Thyroid gland (tissue), 4 donors: Measurements from ENCODE around the gene OXSR1. TPM values are rescaled to one million over a fixed set of nuclear protein-coding genes. Genes with fewer than 3 reads are reported as not detected.

ENCODE experiments used
- DNase-seq, 2 donors: peaks; one replicate each; pipeline ENCODE4 v3.0.0-alpha.2; 2019
- H3K27ac ChIP-seq, 3 donors: fragments of 200-600 bp; sonication (generic); 1 replicate in 2 of 3; 2 replicates in 1 of 3; pipeline ENCODE4 v1.5.1; 2016 to 2019; ENCODE audit warnings: mild to moderate bottlenecking in 1 of 3, moderate library complexity in 1 of 3
- H3K27me3 ChIP-seq: fragments of 200-600 bp; sonication (generic); one replicate; pipeline ENCODE4 v1.5.1; 2019
- H3K36me3 ChIP-seq, 2 donors: fragments of 200-600 bp; sonication (generic); one replicate each; pipeline ENCODE4 v1.5.1; 2016 to 2019
- H3K4me1 ChIP-seq, 2 donors: fragments of 200-600 bp; sonication (generic); one replicate each; pipeline ENCODE4 v1.5.1; 2017 to 2019
- H3K4me3 ChIP-seq, 3 donors: fragments of 200-600 bp; sonication (generic); replicated peaks in 1 of 3; 1 replicate in 2 of 3; 2 replicates in 1 of 3; pipeline ENCODE4 v1.5.1; 2016; ENCODE audit warnings: mild to moderate bottlenecking in 1 of 3
- H3K9me3 ChIP-seq: fragments of 200-600 bp; sonication (generic); one replicate; pipeline ENCODE4 v1.5.1; 2017
- POLR2A ChIP-seq, 2 donors: fragments of 450-650 bp; IDR thresholded peaks; one replicate each; pipeline ENCODE4 v1.6.1; 2017; ENCODE audit warnings: antibody characterized with exemption in 2 of 2, mild to moderate bottlenecking in 2 of 2, moderate library complexity in 1 of 2
- WGBS, 2 donors: methylation state at CpG; one replicate each; pipeline ENCODE4 v1.1.5; 2017; 5-methylcytosine and 5-hydroxymethylcytosine counted together
- intact Hi-C: fragments of 100-400 bp; cut with DNase I; formaldehyde crosslinking; loops from one replicate; pipeline ENCODE4 v1.15.1; 2023
- total RNA-seq, 4 donors: library from RNA; depleted of rRNA; stranded (reverse); fragments of >200 nt; gene quantifications; one replicate each; pipeline ENCODE4 v1.2.3, GENCODE V29; 2016
- TF ChIP-seq, protein P1 (sequence below), 6 experiments: fragments of 200-600 bp in 3 of 6; fragments of 450-650 bp in 3 of 6; sonication (generic) in 3 of 6; IDR thresholded peaks; one replicate each; pipeline ENCODE4 v1.5.1; 2016 to 2019; ENCODE audit warnings: antibody characterized with exemption in 6 of 6, mild to moderate bottlenecking in 2 of 6, inconsistent platforms in 1 of 6, moderate library complexity in 1 of 6

The OXSR1 gene
- total RNA-seq, 4 donors from 2014 or later, result 32.0 to 40.5 (median 37.9) TPM

GRCh38 chr3:38149708-38150107 lies 15.6 kb upstream of the OXSR1 start:
- no peaks in the 10 kb centered on the region for H3K36me3 ChIP-seq
- intact Hi-C loops, result no loop called here
- peaks cover 0 to 2% of the 10 kb centered on the region in 2 donors for H3K4me1 ChIP-seq
- 70 to 82% methylated on average over 3 of the region's 3 CpGs for WGBS, 2 donors
- DNase-seq, result no peak
- no peak overlapping the region for H3K4me3 ChIP-seq
- H3K27ac ChIP-seq, result no peak overlapping the region
- H3K9me3 ChIP-seq, result no peaks in the 10 kb centered on the region
- no peaks in the 10 kb centered on the region for H3K27me3 ChIP-seq
- TF ChIP-seq, protein P1, sequence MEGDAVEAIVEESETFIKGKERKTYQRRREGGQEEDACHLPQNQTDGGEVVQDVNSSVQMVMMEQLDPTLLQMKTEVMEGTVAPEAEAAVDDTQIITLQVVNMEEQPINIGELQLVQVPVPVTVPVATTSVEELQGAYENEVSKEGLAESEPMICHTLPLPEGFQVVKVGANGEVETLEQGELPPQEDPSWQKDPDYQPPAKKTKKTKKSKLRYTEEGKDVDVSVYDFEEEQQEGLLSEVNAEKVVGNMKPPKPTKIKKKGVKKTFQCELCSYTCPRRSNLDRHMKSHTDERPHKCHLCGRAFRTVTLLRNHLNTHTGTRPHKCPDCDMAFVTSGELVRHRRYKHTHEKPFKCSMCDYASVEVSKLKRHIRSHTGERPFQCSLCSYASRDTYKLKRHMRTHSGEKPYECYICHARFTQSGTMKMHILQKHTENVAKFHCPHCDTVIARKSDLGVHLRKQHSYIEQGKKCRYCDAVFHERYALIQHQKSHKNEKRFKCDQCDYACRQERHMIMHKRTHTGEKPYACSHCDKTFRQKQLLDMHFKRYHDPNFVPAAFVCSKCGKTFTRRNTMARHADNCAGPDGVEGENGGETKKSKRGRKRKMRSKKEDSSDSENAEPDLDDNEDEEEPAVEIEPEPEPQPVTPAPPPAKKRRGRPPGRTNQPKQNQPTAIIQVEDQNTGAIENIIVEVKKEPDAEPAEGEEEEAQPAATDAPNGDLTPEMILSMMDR (IDR thresholded peaks at IDR 0.05), result no peak
- no peak for TF ChIP-seq POLR2A (IDR thresholded peaks at IDR 0.05)

GRCh38 chr3:38150780-38151528 lies 14.4 kb upstream of the OXSR1 start:
- no peaks in the 10 kb centered on the region for H3K9me3 ChIP-seq
- H3K36me3 ChIP-seq, result no peaks in the 10 kb centered on the region
- TF ChIP-seq POLR2A (IDR thresholded peaks at IDR 0.05), result no peak
- TF ChIP-seq, protein P1 (IDR thresholded peaks at IDR 0.05), result no peak
- no peak overlapping the region for H3K4me3 ChIP-seq
- no peaks in the 10 kb centered on the region for H3K27me3 ChIP-seq
- DNase-seq, result no peak
- H3K4me1 ChIP-seq, result peaks cover 0 to 7% of the 10 kb centered on the region in 2 donors
- H3K27ac ChIP-seq, result no peak overlapping the region
- WGBS, 2 donors, result 79 to 85% methylated on average over 3 of the region's 3 CpGs
- intact Hi-C loops, result no loop called here

DNA sequence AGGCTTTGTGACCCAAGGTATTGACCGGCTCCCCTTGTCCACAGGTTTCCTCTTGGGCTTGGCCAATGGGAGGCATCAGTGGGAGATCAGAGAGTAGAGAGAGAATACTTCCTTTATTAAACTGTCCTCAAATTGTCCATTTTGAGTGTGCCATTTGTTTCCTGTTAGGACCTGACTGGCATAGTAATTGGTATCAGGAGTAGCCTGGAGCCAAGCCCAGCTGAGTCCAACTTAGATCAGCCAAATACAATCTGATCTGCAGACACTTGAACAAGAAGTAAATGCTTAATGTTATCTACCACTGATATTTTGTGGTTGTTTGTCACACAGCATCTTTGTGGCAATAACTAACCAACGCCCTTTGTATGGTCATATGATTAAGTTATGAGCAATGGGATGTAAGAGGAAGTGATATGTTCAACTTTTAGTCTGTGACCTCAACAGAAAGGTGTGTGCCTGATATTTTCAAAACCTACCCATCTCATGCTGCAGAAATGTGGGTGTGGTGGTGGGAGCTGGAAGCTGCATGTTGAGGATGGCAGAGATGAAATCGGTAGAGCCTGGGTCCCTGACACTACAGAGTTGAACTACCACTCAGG lies 13.6 kb upstream of the OXSR1 start:
- peaks cover 0 to 7% of the 10 kb centered on the region in 2 donors for H3K4me1 ChIP-seq
- no peaks in the 10 kb centered on the region for H3K36me3 ChIP-seq
- no peak overlapping the region for H3K27ac ChIP-seq
- H3K9me3 ChIP-seq, result no peaks in the 10 kb centered on the region
- no peaks in the 10 kb centered on the region for H3K27me3 ChIP-seq
- 88 to 89% methylated on average over 3 of the region's 3 CpGs for WGBS, 2 donors
- no peak for TF ChIP-seq POLR2A (IDR thresholded peaks at IDR 0.05)
- TF ChIP-seq, protein P1 (IDR thresholded peaks at IDR 0.05), result no peak
- H3K4me3 ChIP-seq, result no peak overlapping the region
- intact Hi-C loops, result no loop called here
- DNase-seq, result no peak

DNA sequence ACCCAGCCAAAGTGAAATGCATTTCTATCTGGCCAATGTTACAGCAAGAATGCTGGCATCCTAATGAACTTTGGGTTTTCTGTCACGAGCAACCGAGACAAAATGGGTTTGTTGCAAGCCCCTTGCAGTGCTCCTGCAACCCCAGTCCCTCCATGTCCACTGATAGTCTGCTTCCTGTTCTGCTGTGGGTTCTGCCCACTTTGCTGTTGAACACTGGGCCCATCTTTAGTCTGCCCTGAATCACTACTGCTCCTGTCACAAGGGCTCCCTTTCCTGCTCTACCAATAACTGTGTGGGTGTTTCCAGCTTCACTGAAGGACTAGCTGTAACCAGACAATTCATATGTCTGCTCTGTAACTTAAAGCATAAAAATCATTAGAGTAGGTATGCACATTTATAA lies 12.7 kb upstream of the OXSR1 start:
- H3K27ac ChIP-seq, result no peak overlapping the region

More for the DNA sequence above, 12.7 kb upstream of the OXSR1 start:
- no peak for DNase-seq
- Histone ChIP-seq H3K36me3 (no peaks in the 10 kb centered on the region), H3K4me1 (peaks cover 0 to 10% of the 10 kb centered on the region in 2 donors), H3K9me3 (no peaks in the 10 kb centered on the region), H3K27me3 (no peaks in the 10 kb centered on the region), H3K4me3 (no peak overlapping the region)
- intact Hi-C loops, result no loop called here
- TF ChIP-seq POLR2A (IDR thresholded peaks at IDR 0.05), result no peak
- TF ChIP-seq, protein P1 (IDR thresholded peaks at IDR 0.05), result no peak
- WGBS, 2 donors, result 94 to 96% methylated on average over 2 of the region's 2 CpGs
